Activated CD4-positive, alpha-beta memory T cell treated with anti-CD3 and anti-CD28 coated beads, Interleukin-2, amount 10 ng/mL, durations not matched to agents 7 days and 5 days (primary cell): ENCODE data around the gene ZNF491. TPM values are rescaled to one million over a fixed set of nuclear protein-coding genes. Genes with fewer than 3 reads are reported as not detected.
"Not testable (repeated sequence)": the region's sequence is repeated elsewhere in the genome, so short reads cannot be mapped to it uniquely, and the experiment has no call there.

Experiments used
- CTCF ChIA-PET: fragments of 350-600 bp; sonication (Branson Sonifier 250); formaldehyde crosslinking; loops from one replicate; lab custom pipeline; 2021; ENCODE audit warnings: antibody characterized with exemption, inconsistent platforms; lab: Charles Lee
- POLR2A ChIA-PET: fragments of 350-600 bp; sonication (Branson Sonifier 250); formaldehyde crosslinking; loops from one replicate; lab custom pipeline; 2021; ENCODE audit warnings: antibody characterized with exemption; lab: Charles Lee
- DNase-seq: peaks from one replicate; pipeline ENCODE4 v3.0.0-alpha.2; 2020
- H3K27ac Mint-ChIP-seq: one replicate; pipeline ENCODE4 v1.8.0; 2021; ENCODE audit warnings: mild to moderate bottlenecking, mixed read lengths
- H3K27me3 Mint-ChIP-seq: one replicate; pipeline ENCODE4 v1.8.0; 2021; ENCODE audit warnings: mixed read lengths
- H3K36me3 Mint-ChIP-seq: one replicate; pipeline ENCODE4 v1.8.0; 2021; ENCODE audit warnings: low read depth, mixed read lengths
- H3K4me1 Mint-ChIP-seq: one replicate; pipeline ENCODE4 v1.8.0; 2021; ENCODE audit warnings: mixed read lengths
- H3K4me3 Mint-ChIP-seq: one replicate; pipeline ENCODE4 v1.8.0; 2021; ENCODE audit warnings: mild to moderate bottlenecking, mixed read lengths
- H3K9me3 Mint-ChIP-seq: one replicate; pipeline ENCODE4 v1.8.0; 2021; ENCODE audit warnings: mixed read lengths
- total RNA-seq, 2 experiments: library from RNA; stranded (reverse); gene quantifications; one replicate each; pipeline ENCODE4 v1.2.3, GENCODE V29; 2021

Gene ZNF491
- total RNA-seq, 2 experiments from 2014 or later: 0.80 to 0.98 TPM

DNA sequence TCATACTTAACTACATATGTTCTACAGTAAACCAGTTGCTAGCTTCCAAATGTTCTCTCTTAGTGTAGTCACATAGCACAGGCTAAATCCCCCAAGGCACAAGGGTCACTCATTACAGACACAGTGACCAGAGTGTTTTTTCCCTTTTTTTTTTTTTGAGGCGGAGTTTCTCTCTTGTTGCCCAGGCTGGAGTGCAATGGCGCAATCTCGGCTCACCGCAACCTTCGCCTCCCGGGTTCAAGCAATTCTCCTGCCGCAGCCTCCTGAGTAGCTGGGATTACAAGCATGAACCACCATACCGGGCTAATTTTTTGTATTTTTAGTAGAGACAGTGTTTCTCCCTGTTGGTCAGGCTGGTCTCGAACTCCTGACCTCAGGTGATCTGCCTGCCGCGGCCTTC is 21.7 kb upstream of the ZNF491 start:
- CTCF ChIA-PET, H3K27me3 Mint-ChIP-seq, H3K4me1 Mint-ChIP-seq, POLR2A ChIA-PET, H3K4me3 Mint-ChIP-seq, H3K27ac Mint-ChIP-seq, DNase-seq: not testable (repeated sequence)
- Mint-ChIP-seq H3K36me3 (peaks cover 82% of the 10 kb centered on the region), H3K9me3 (peaks cover 64% of the 10 kb centered on the region)

DNA sequence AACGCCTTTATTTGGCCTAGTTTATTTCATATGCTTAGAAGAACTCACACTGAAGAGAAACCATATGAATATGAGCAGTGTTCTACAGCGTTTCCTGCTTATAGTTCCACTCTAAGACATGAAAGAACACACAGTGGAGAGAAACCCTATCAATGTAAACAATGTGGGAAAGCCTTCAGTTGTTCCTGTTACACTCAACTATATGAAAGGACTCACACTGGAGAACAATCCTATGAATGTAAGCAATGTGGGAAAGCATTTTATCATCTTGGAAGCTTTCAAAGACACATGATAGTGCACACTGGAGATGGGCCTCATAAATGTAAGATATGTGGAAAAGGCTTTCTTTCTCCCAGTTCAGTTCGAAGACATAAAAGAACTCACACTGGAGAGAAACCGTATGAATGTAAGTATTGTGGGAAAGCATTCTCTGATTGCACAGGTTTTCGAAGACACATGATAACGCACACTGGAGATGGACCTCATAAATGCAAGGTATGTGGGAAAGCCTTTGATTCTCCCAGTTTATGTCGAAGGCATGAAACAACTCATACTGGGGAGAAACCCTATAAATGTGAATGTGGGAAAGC is 17.8 kb upstream of the ZNF491 start:
- DNase-seq: no peak
- Mint-ChIP-seq H3K4me3 (no peak overlapping the region), H3K4me1 (no peaks in the 10 kb centered on the region), H3K9me3 (peaks cover 61% of the 10 kb centered on the region), H3K27ac (no peak overlapping the region), H3K36me3 (peaks cover 77% of the 10 kb centered on the region), H3K27me3 (no peaks in the 10 kb centered on the region)
- ChIA-PET POLR2A (no interaction called here), CTCF (no interaction called here)

DNA sequence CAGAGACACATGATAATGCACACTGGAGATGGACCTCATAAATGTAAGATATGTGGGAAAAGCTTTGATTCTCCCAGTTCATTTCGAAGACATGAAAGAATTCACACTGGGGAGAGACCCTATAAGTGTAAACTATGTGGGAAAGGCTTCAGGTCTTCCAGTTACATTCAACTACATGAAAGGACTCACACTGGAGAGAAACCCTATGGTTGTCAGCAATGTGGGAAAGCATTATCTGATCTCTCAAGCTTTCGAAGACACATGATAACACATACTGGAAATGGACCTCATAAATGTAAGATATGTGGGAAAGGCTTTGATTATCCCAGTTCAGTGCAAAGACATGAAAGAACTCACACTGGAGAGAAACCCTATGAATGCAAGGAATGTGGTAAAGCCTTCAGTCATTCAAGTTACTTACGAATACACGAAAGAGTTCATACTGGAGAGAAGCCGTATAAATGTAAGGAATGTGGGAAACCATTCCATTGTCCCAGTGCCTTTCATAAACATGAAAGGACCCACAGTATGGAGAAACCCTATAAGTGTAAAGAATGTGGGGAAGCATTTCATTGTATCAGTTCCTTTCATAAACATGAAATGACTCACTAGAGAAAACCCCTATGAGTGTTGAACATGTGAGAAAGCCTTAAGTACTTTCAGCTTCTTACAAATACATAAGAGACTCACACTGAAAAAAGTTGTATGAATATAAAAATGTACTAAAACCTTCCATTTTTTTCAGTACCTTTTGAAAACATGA is 16.8 kb upstream of the ZNF491 start:
- ChIA-PET CTCF (no interaction called here), POLR2A (no interaction called here)
- H3K9me3 Mint-ChIP-seq: peaks cover 58% of the 10 kb centered on the region
- no peak overlapping the region for H3K4me3 Mint-ChIP-seq
- no peak for DNase-seq
- peaks cover 70% of the 10 kb centered on the region for H3K36me3 Mint-ChIP-seq
- no peaks in the 10 kb centered on the region for H3K27me3 Mint-ChIP-seq
- H3K4me1 Mint-ChIP-seq: no peaks in the 10 kb centered on the region
- H3K27ac Mint-ChIP-seq: no peak overlapping the region

DNA sequence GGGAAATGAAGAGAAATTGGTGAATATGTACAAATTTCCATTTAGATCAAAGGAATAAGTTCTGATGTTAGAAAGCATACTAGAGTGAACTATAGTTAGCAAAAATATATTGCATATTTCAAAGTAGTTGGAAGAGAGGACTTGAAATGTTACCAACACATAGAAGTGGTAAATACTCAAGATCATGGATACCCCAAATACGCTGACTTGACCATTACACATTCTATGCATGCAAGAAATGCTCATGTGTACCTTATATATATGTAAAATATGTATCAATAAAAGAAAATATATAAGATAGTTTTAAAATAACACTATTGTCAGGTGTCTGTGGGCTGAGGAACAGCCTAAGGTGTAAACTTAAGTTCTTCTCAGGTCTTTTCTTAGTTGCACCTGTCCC is 14.6 kb upstream of the ZNF491 start:
- Mint-ChIP-seq H3K36me3 (peaks cover 52% of the 10 kb centered on the region), H3K4me3 (no peak overlapping the region)

DNA sequence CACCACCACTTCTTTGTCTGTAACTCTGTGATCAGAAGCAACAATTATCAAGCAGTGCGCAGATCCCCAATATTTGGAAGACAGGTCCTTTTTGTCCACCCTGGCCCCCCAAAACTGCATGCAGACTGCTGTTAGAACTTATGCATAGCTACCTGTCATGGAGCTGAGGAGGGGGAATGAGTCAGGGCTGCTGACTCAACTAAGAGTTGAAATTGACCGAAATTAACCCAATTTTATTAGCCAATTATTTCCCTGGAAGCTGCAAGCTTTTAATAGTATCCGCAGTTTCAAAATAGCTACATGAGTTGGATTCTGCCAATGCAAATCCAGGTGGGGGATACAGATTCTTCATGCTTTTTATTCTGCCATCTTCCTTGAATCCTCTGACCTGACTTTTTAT is 14.0 kb upstream of the ZNF491 start:
- peaks cover 46% of the 10 kb centered on the region for H3K36me3 Mint-ChIP-seq
- no peak overlapping the region for H3K4me3 Mint-ChIP-seq
- POLR2A ChIA-PET: no interaction called here
- H3K9me3 Mint-ChIP-seq: peaks cover 63% of the 10 kb centered on the region
- no peaks in the 10 kb centered on the region for H3K27me3 Mint-ChIP-seq
- CTCF ChIA-PET: no interaction called here
- no peak for DNase-seq
- no peaks in the 10 kb centered on the region for H3K4me1 Mint-ChIP-seq
- no peak overlapping the region for H3K27ac Mint-ChIP-seq

More for the DNA sequence above, 14.6 kb upstream of the ZNF491 start:
- ChIA-PET POLR2A (no interaction called here), CTCF (no interaction called here)
- no peaks in the 10 kb centered on the region for H3K27me3 Mint-ChIP-seq
- peaks cover 60% of the 10 kb centered on the region for H3K9me3 Mint-ChIP-seq
- H3K4me1 Mint-ChIP-seq: no peaks in the 10 kb centered on the region
- no peak overlapping the region for H3K27ac Mint-ChIP-seq
- DNase-seq: no peak

- ChIA-PET POLR2A (no interaction called here), CTCF (no interaction called here)
- Mint-ChIP-seq H3K4me3 (no peak overlapping the region), H3K27me3 (no peaks in the 10 kb centered on the region), H3K27ac (no peak overlapping the region), H3K9me3 (peaks cover 61% of the 10 kb centered on the region), H3K36me3 (peaks cover 23% of the 10 kb centered on the region), H3K4me1 (no peaks in the 10 kb centered on the region)
- no peak for DNase-seq
Observed at GRCh38 chr19:11787536-11787935, 10.8 kb upstream of the ZNF491 start.

DNA sequence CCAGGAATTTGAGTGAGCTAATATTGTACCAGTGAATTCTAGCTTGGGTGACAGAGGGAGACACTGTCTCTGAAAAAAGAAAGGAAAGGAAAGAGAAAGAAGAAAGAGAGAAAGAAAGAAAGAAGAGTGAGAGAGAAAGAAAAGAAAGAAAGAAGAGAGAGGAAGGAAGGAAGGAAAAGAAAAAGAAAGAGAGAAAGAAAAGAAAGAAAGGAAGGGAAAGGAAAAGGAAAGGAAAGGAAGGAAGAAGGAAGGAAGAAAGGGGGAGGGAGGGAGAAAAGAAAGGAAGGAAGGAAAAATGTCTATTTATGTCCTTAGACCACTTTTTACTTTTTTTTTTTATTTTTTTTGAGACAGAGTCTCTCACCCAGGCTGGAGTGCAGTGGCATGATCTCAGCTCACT is 5.4 kb upstream of the ZNF491 start:
- Mint-ChIP-seq H3K27ac (no peak overlapping the region), H3K27me3 (peaks cover 3% of the 10 kb centered on the region), H3K36me3 (no peaks in the 10 kb centered on the region), H3K4me3 (no peak overlapping the region), H3K4me1 (peaks cover 7% of the 10 kb centered on the region), H3K9me3 (peaks cover 36% of the 10 kb centered on the region)
- CTCF ChIA-PET: no interaction called here
- no peak for DNase-seq
- POLR2A ChIA-PET: no interaction called here

DNA sequence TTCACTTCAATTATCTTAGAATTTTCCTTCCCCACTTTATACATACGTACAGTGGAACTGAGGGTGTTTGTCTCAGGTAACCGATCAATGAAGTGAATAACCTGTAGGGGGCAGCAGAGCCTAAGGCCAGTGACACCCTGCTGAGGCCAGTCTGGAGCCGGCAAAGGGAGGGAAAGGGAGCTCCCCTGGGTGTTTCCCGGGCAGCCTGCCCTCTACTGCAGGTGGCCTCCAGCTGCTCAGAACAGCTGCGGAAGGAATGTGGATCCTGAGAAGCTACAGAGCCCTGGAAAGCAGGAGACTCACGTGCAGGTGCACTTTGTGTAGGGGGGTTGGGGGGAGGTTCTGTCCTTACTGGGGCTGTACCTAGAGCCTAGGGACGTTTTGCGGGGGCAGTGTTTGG is 832 bp upstream of the ZNF491 start:
- no peak overlapping the region for H3K27ac Mint-ChIP-seq
- DNase-seq: peak; percentile 76
- CTCF ChIA-PET: interaction anchor here (0.5 to 3.2 kb wide), 16 partner anchors 13 to 605 kb away, joined by 3 to 22 read pairs (median 4); partner anchors contain the start of genes ZNF136, ZNF20, ZNF440 and ZNF763
- peaks cover 2% of the 10 kb centered on the region for H3K36me3 Mint-ChIP-seq
- POLR2A ChIA-PET: interaction anchor here (0.6 to 1.5 kb wide), 6 partner anchors 10 to 294 kb away, joined by 3 to 6 read pairs (median 4); partner anchors contain the start of genes ZNF440 and ZNF441
- no peak overlapping the region for H3K4me3 Mint-ChIP-seq
- H3K9me3 Mint-ChIP-seq: peaks cover 20% of the 10 kb centered on the region
- peaks cover 3% of the 10 kb centered on the region for H3K27me3 Mint-ChIP-seq
- H3K4me1 Mint-ChIP-seq: peaks cover 15% of the 10 kb centered on the region

GRCh38 chr19:11806354-11807098 is 8.2 kb downstream of the ZNF491 start:
- no peaks in the 10 kb centered on the region for H3K27me3 Mint-ChIP-seq
- H3K4me1 Mint-ChIP-seq: no peaks in the 10 kb centered on the region
- peaks cover 56% of the 10 kb centered on the region for H3K9me3 Mint-ChIP-seq
- CTCF ChIA-PET: no interaction called here
- no peak overlapping the region for H3K4me3 Mint-ChIP-seq
- DNase-seq: no peak
- H3K36me3 Mint-ChIP-seq: peaks cover 18% of the 10 kb centered on the region
- POLR2A ChIA-PET: no interaction called here
- H3K27ac Mint-ChIP-seq: no peak overlapping the region

- Mint-ChIP-seq H3K4me1 (no peaks in the 10 kb centered on the region), H3K27me3 (no peaks in the 10 kb centered on the region), H3K36me3 (peaks cover 18% of the 10 kb centered on the region), H3K9me3 (peaks cover 56% of the 10 kb centered on the region), H3K27ac (no peak overlapping the region), H3K4me3 (no peak overlapping the region)
- ChIA-PET CTCF (no interaction called here), POLR2A (interaction anchor here (1.5 kb wide), 1 partner anchor 9 kb away, joined by 3 read pairs; the partner anchor contains the start of gene ZNF491)
- no peak for DNase-seq
Observed at GRCh38 chr19:11807099-11807380, 8.7 kb downstream of the ZNF491 start.

GRCh38 chr19:11813703-11814028 is 15.3 kb downstream of the ZNF491 start:
- POLR2A ChIA-PET: interaction anchor here (0.8 to 2.3 kb wide), 5 partner anchors 13 to 519 kb away, joined by 3 to 7 read pairs (median 3); partner anchors contain the start of genes ZNF439 and ZNF563
- Mint-ChIP-seq H3K36me3 (peaks cover 32% of the 10 kb centered on the region), H3K4me1 (peaks cover 18% of the 10 kb centered on the region), H3K27ac (peak overlapping the region; percentile 75), H3K4me3 (peak overlapping the region; percentile 85), H3K27me3 (no peaks in the 10 kb centered on the region), H3K9me3 (peaks cover 35% of the 10 kb centered on the region)
- CTCF ChIA-PET: interaction anchor here (1.7 to 3.1 kb wide), 2 partner anchors 16 to 110 kb away, joined by 8 to 14 read pairs; partner anchors contain the start of gene ZNF491
- DNase-seq: no peak

DNA sequence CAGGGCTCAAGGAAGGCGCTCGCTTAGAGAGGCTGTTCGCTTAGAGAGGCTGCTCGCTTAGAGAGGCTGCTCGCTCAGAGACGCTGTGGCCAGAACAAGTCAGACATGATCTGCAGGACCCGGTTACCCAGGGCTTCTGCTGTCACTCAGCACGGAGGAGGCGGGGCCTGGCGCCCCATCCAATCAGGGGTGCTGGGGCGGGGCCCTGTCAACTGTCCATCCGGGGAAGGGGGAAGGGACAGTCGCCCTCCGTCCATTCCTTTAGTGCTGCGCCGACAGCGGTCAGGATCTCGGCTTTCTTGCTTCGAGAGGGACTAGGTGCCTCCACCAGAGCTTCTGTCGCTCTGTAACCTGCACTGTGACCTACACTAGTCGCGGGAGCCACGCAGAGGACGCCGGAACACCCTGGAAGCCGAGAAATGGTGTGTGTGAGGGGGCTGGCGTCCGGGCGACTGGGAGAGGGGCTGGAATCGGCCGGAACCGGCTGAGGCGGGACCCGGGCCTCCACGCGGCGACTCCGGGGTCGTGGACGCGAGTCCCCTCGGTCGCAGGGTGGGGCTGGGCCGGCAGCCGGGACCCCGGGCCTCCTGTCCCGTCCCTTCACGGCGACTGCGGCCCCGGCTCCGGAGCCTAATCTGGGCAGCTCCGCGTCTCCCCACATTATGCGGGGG is 15.8 kb downstream of the ZNF491 start, which contains the start of gene ZNF440:
Gene ZNF440 (plus strand): TSS at position 245 of the 671 bp plus-strand sequence. CDS start 175 bp downstream, at position 420.
- H3K4me3 Mint-ChIP-seq: peak within 1 kb of the TSS; percentile 85
- CTCF ChIA-PET: interaction anchor here (1.7 to 3.1 kb wide), 2 partner anchors 17 to 110 kb away, joined by 8 to 14 read pairs; partner anchors contain the start of gene ZNF491
- DNase-seq: peak; percentile 90
- H3K36me3 Mint-ChIP-seq: peaks cover 34% of the 10 kb centered on the region
- no peaks in the 10 kb centered on the region for H3K27me3 Mint-ChIP-seq
- peak within 1 kb of the TSS; percentile 75 for H3K27ac Mint-ChIP-seq
- POLR2A ChIA-PET: interaction anchor here (0.8 to 2.3 kb wide), 6 partner anchors 14 to 519 kb away, joined by 3 to 7 read pairs (median 3); partner anchors contain the start of genes ZNF136, ZNF439 and ZNF563
- peaks cover 31% of the 10 kb centered on the region for H3K9me3 Mint-ChIP-seq
- peaks cover 18% of the 10 kb centered on the region for H3K4me1 Mint-ChIP-seq
